ENCODE measurements around the gene INPP5A.

INPP5A gene

GRCh38 chr10:132560241-132560731 lies 22.7 kb downstream of the INPP5A start:
- TF ChIP-seq, protein P1, sequence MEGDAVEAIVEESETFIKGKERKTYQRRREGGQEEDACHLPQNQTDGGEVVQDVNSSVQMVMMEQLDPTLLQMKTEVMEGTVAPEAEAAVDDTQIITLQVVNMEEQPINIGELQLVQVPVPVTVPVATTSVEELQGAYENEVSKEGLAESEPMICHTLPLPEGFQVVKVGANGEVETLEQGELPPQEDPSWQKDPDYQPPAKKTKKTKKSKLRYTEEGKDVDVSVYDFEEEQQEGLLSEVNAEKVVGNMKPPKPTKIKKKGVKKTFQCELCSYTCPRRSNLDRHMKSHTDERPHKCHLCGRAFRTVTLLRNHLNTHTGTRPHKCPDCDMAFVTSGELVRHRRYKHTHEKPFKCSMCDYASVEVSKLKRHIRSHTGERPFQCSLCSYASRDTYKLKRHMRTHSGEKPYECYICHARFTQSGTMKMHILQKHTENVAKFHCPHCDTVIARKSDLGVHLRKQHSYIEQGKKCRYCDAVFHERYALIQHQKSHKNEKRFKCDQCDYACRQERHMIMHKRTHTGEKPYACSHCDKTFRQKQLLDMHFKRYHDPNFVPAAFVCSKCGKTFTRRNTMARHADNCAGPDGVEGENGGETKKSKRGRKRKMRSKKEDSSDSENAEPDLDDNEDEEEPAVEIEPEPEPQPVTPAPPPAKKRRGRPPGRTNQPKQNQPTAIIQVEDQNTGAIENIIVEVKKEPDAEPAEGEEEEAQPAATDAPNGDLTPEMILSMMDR (IDR thresholded peaks at IDR 0.05; ENCODE audit: insufficient read depth, low read length, missing control alignments) = no peak
- no peak overlapping the region for H3K4me3 ChIP-seq (ENCODE audit: low read depth, low read length)
- POLR2A ChIA-PET = interaction anchor here (0.6 kb wide), 1 partner anchor 43 kb away, joined by 3 read pairs; no protein-coding TSS in a partner anchor
- DNase-seq (ENCODE audit: low read depth, low spot score) = no peak
- CTCF ChIA-PET = no interaction called here

- no peak for DNase-seq (ENCODE audit: low read depth, low spot score)
- TF ChIP-seq, protein P1 (IDR thresholded peaks at IDR 0.05; ENCODE audit: insufficient read depth, low read length, missing control alignments) = no peak
- ChIA-PET CTCF (interaction anchor here (1.2 kb wide), 1 partner anchor 9 kb away, joined by 3 read pairs; no protein-coding TSS in a partner anchor), POLR2A (no interaction called here)
- no peak overlapping the region for H3K4me3 ChIP-seq (ENCODE audit: low read depth, low read length)
Observed at GRCh38 chr10:132562177-132562915, 24.8 kb downstream of the INPP5A start.

DNA sequence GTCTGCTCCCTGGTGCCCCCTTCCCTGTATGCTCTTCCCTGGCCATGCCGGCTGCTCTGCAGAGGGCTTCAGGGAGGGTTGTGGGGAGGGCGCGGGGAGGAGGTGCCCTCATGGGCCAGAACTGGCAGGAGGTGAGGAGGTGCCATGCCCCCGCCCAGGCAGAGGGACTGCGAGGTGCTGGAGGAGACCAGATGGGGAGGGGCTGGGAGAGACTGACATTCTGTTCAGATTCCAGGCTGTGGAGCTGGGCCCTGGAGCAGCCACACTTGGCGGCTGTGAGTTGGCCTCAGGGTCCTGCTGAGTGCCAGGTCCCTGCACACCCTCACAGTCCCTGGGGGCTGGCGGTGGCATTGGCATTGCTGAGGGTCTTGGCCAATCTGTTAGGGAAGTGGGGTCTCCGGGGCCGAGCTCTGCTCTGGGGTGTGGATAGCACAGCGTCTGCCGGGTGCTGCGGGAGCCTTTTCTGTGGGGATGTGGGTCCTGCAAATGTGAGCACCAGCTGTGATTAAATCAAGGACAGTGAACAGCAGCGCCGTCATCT lies 25.4 kb downstream of the INPP5A start:
- CTCF ChIA-PET = interaction anchor here (1.2 kb wide), 1 partner anchor 9 kb away, joined by 3 read pairs; no protein-coding TSS in a partner anchor
- TF ChIP-seq, protein P1 (IDR thresholded peaks at IDR 0.05; ENCODE audit: insufficient read depth, low read length, missing control alignments) = no peak
- no peak for DNase-seq (ENCODE audit: low read depth, low spot score)
- H3K4me3 ChIP-seq (ENCODE audit: low read depth, low read length) = no peak overlapping the region
- POLR2A ChIA-PET = no interaction called here

DNA sequence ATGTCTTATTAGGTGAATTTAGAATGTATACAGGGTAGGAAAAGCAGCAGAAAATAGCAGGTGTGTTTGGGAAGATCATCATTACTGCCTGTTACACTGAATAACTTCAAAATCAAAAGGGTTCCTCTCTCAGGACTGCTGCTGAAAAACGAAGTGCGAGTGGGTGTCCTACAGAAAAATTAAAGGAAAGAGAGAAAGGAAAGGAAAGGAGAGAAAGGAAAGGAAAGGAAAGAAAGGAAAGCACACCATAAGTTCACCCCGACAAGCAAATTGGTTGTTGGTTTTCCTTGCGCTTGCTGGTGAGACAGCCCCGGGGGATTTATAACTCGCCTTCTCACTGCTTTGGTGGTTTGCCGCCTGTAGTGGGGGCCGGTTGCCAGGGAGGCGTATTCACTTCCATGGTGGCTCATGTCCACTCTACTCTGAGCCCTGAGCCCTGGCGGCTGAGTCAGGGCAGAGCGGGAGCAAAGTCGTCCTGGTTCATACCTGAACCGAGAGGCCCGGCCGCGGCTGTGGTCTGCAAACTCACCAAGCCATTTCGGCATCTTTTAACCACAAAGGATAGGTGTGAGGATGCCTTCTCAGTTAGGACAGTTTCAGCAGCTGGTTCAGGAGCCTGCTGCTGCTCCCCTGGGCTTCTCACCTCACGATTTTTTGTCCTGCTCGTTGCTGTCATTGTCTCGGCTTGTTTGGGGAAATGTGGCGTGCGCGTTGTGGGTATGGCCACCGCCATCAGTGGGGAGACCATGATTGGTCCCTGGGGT lies 26.1 kb downstream of the INPP5A start:
- DNase-seq (ENCODE audit: low read depth, low spot score) = no peak
- TF ChIP-seq, protein P1 (IDR thresholded peaks at IDR 0.05; ENCODE audit: insufficient read depth, low read length, missing control alignments) = no peak
- CTCF ChIA-PET = no interaction called here
- H3K4me3 ChIP-seq (ENCODE audit: low read depth, low read length) = no peak overlapping the region
- POLR2A ChIA-PET = no interaction called here

- POLR2A ChIA-PET = no interaction called here
- CTCF ChIA-PET = no interaction called here
Observed at GRCh38 chr10:132564249-132564605, 26.6 kb downstream of the INPP5A start.

More at GRCh38 chr10:132564249-132564605, 26.6 kb downstream of the INPP5A start:
- TF ChIP-seq, protein P1 (IDR thresholded peaks at IDR 0.05; ENCODE audit: insufficient read depth, low read length, missing control alignments) = no peak
- no peak overlapping the region for H3K4me3 ChIP-seq (ENCODE audit: low read depth, low read length)
- DNase-seq (ENCODE audit: low read depth, low spot score) = no peak
